SIG-M5 treated with dmso at 0.1 percent for 504 hours (cell line): ENCODE measurements around the gene TMEM147.

ENCODE experiments used
- DNase-seq: peaks from one replicate; lab custom pipeline; 2025; ENCODE audit not compliant: unreplicated experiment; lab: John Stamatoyannopoulos, UW

The TMEM147 gene

DNA sequence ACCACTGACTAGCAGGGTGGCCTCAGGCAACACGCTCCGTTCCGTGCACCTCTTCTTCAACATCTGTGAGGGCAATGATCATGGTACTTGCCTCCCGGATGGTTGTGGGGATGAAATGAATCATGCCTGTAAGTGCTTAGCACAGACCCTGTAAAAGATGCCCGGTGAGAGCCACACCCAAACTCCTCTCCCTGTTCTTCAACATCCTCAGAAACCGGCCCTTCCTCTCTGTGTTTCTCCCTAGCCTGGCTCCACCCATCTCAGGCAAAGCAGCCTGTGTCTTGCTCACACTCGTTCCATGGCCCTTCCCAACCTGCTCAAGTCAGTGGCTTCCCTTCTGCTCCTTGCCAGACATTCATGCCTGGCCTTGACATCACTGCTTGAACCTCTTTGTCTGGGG, 26.1 kb upstream of the TMEM147 start:
- peak; percentile 27 for DNase-seq

GRCh38 chr19:35521124-35521743, 24.2 kb upstream of the TMEM147 start:
- no peak for DNase-seq

GRCh38 chr19:35522745-35523327, 22.6 kb upstream of the TMEM147 start:
- DNase-seq = no peak

GRCh38 chr19:35524181-35524837, 21.1 kb upstream of the TMEM147 start:
- no peak for DNase-seq

DNA sequence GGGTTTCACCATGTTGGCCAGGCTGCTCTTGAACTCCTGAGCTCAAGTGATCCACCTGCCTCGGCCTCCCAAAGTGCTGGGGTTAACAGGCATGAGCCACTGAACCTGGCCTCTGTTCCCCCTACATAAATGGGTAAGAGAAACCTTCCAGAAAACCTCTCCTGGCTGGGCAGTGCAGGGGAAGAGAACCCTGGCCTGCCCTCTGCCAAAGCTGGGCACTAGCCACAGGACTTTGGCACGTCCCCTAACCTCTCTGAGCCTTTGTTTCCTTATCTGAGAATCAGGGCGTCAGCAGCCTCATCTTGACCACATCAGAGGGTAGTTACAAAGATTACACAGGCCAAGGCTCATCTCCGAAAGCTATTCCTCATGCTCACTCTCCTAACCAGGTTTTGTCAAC, 19.6 kb upstream of the TMEM147 start:
- no peak for DNase-seq

DNA sequence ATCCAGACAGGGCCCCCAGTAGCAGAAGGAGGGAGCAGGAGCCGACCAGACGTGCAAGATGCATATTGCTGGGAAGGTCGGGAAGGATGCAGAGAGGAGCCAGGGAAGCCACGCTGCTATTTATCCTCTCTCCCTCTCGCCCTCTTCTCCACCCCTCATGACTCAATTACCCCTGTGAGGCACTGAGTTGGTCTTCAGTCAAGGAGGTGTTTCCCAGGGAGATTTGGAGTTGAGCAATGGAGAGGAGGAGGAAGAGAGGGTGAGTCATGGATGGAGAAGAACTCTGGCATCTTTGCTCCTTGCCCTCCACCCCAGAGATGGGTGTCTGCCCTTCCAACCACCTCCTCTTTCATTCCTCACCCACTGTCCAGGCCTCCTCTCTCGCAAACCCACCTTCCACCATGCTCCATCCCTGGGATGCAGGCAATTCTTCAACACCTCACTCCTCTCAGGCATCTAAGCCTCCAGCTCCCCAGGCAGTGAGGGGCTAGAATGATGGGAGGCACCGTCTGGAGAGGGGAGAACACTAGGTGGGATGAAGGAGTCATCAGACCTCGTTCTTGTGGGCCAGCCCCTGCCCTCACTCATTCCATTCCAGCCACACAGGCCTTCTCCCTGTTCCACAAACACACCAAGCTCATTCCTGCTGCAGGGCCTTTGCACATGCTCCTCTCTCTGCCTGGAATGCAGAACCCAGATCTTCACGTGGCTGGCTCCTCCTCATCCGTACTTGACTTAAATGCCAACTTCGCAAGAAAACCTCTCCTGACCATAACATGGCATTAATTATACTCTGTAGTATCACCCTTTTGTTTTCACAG, 17.0 kb upstream of the TMEM147 start, which contains the start of gene SBSN:
SBSN (minus strand) TSS at position 94 of the 821 bp plus-strand sequence; CDS start at position 64, 30 bp downstream.
- DNase-seq = no peak

DNA sequence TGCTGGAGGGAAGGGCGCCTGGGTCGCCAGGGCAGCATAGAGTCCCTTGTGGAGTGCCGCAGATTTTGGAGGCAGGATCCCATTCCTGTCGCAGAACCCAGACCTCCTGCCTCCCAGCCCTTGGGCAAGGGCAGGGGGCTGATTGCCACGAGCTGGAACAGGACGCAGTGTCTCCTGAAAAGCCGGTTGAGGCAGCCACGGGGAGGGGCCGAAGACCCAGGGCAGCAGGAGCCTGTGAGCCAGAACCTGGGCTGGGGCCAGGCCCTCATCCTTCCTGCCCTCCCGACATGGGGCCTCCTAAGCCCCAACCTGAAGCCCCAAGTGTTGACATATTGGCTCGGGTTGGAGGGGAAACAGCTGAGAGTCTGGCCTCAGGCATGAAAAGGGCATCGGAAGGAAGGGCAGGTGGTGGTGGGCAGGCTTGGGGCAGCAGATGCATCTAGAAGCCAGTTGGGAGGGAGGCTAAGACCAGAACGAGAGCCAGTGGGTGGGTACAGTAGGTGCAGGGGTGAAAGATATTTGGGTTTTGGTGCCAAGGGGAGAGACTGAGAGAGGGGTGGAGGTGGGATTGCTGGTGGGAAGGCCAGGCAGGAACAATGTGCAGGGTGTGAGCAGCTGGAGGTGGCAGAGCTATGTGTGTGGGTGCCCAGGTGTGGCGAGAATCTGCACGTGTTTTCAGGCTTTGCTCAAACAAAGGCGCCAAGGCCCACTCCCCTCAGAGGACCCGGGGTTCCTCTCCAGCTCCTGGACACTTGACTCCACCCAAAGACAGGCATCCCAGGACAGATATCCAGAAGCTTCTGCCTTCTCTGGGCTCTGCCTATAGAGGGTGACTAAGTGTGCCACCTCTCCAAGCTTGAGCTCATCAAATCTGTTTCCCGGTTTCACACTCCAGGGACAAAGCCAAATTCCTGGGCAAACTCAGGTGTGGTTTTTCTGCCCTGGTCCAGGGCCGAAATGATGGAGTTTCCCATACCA, 15.9 kb upstream of the TMEM147 start:
- DNase-seq = no peak

- DNase-seq = no peak
Observed at GRCh38 chr19:35531291-35531690, 14.1 kb upstream of the TMEM147 start.

DNA sequence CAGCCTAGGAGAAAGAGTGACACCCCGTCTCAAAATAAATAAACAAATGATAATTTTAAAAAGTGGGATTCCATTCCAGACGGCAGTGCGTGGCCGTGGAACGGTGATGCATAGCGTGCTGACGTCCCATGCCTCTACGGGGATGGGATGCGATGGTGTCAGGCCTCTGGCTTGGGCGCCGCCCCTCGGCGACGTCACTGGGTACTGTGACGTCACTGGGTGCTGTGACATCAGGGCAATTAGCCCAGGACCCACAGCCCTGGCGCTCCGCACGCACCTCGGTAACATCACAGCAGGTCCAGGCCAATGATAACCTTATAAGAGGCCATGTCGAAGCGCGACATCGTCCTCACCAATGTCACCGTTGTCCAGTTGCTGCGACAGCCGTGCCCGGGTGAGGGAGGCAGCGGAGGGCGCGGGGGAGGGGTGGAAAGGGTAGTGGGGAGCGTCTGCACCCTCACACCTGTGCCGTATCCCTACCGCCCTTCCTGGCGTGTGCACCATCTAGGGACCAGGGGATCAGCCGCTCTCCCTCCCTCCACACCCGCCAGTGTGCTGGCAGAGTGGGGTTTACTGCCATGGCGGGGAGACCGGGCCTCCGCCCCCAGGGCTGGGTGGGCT, 12.1 kb upstream of the TMEM147 start, which contains the start of gene GAPDHS:
GAPDHS (plus strand) TSS at position 256 of the 621 bp plus-strand sequence; CDS start at position 328, 72 bp downstream.
- DNase-seq = no peak

DNA sequence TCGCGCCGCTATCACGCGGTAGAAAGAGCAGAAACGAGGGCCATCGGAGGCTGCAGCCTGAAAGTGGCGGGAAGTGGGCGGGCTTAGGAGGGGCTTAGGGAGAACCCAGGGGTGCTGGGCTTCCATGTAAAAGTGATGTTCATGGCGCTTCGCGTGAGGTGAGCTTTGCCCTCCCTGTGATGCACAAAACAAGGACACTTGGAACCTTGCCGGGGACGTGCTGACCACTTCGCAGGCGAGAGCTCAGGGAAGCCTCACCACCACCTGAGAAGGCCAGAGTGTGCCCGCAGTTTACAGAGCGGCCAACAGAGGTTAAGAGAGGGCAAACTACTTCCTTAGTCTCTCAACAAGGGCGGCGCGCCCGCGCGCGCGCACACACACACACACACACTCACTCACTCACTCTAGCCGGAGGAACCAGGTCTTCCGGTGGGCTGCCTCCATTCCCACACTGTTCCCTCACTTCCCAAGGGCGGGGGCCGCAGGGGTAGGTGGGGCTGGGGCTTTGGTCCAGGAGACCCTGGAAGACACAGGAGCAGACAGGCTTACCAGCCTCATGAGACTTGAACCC, 11.5 kb upstream of the TMEM147 start:
- DNase-seq = no peak

DNA sequence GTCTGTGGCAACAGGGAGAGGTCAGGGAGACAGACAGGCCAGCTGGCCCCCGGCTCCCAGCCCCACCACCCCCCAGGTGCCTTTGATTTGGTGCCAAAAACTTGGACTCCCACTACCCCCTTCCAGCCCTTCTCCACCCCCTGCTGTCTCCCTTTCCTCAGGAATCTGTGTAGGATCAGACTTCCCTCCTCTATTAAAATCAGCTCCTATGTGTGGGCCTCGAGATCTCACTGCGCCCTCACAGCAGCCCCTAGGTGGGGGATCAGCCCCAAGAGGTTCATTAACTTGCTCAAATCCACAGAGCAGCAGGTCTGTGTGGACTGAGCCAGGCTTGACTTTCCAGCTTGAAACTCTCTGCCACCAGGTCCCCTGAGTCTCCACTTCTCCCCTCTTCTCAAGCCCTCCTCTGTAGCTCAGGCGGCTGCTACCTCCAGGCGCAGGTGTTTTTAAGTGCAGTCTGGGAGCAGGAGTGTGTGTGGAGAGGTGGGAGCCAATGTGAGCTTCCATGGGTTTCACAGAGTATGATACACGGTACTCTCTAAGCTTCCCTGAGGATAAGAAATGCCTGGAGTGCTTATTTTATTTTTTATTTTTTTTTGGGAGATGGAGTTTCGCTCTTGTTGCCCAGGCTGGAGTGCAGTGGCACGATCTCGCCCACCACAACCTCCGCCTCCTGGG, 10.5 kb upstream of the TMEM147 start:
- DNase-seq = no peak

DNA sequence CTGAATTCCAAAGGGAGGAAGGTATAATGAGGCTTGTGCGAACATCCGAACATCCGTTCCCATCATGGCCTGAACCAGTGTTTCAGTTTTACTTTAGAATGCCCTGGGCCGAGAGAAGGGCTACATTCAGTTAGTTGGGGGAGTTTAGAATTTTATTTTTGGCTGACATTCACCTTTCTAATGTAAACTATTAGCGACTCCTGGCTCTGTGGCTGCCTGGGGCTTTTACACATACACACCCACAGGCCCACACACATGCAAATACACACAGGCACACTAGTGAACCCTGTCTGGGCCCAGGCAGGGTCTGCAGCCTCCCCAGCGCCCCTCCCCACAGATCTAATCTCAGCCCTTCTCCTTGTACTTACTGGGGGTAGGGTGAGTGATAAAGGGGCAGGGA, 6.1 kb upstream of the TMEM147 start:
- no peak for DNase-seq

- DNase-seq = no peak
Observed at GRCh38 chr19:35539850-35540249, 5.6 kb upstream of the TMEM147 start.

GRCh38 chr19:35540356-35540927, 5.0 kb upstream of the TMEM147 start:
- DNase-seq = no peak

GRCh38 chr19:35542209-35542608, 3.2 kb upstream of the TMEM147 start:
- DNase-seq = no peak

DNA sequence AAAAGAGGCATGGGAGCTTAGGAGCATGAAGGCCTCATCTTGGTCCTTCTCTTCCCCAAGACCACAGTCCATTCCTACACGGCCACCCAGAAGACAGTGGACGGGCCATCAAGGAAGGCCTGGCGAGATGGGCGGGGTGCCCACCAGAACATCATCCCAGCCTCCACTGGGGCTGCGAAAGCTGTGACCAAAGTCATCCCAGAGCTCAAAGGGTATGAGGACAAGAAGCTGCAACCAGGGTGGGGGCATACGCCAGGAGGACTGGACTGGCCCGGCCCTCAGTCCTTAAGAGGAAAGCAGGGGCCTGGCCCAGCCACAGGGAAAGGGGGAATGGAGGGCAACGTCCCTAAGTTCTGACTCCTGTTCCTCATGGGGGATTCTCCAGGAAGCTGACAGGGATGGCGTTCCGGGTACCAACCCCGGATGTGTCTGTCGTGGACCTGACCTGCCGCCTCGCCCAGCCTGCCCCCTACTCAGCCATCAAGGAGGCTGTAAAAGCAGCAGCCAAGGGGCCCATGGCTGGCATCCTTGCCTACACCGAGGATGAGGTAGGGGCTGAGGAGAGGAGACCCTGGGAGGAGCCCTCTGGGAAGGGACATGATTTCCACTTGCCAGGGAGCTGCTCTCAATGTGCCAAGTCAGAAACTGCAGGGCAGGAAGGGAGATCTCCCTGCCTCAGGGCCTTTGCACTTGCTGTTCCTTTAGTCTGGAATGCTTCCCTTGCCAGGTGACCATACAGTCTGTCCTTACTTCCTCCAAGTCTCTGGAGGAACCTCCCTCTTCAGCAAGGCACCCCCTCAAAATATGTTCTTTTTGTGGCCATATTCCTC, 1.9 kb upstream of the TMEM147 start:
- DNase-seq = no peak

GRCh38 chr19:35544110-35544802, 1.2 kb upstream of the TMEM147 start:
- no peak for DNase-seq
